GM20000 (cell line): ENCODE measurements around the gene TSN.
"Not testable (repeated sequence)": the region's sequence is repeated elsewhere in the genome, so short reads cannot be mapped to it uniquely, and the experiment has no call there.

Experiments
- DNase-seq: peaks from one replicate; pipeline ENCODE4 v3.0.0; 2012; ENCODE audit warnings: low spot score
- CTCF ChIP-seq: IDR thresholded peaks from 2 replicates; pipeline ENCODE4 v1.5.1; 2012; ENCODE audit warnings: mild to moderate bottlenecking, control low read depth; ENCODE audit errors: extremely low read depth, missing control alignments

The TSN gene

DNA sequence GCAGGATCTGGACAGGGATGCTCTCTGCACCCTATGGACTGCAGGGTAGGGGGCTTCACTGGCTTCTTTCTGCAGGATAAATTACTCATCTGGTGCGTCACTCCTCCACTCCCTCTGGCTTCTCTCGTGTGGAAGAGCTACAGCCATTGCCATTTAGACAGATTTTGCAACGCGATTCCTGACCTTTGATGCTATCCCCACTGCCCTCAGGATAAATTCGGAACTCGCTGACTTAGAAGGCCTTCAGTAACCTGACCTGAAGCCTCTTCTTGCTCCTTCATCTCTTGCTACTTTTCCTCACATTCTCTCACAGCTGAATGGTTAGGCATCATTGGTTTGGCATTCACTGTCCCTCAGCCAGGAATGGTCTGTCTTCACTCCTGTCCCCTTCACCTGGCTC, 24.1 kb upstream of the TSN start:
- no peak for TF ChIP-seq CTCF
- DNase-seq: no peak

GRCh38 chr2:121734544-121734943, 20.9 kb upstream of the TSN start:
- DNase-seq: not testable (repeated sequence)

GRCh38 chr2:121735518-121736074, 19.9 kb upstream of the TSN start:
- no peak for DNase-seq
- TF ChIP-seq CTCF: peak; percentile 7

DNA sequence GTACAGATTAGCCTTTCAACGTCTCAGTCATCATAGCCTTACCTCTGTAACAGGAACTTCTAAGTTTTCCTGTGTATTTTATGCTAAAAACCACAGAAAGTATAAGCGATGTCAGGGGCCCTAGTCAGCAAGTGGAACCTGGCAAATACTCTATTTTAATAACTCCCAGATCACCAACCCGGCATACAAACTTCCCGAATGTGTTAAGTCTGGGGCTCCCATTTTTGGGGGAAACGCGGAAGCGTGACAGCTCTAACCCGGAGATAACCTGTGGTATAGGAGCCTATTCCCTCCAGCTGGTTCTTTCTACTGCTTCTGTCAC, 19.4 kb upstream of the TSN start:
- no peak for TF ChIP-seq CTCF
- no peak for DNase-seq

DNA sequence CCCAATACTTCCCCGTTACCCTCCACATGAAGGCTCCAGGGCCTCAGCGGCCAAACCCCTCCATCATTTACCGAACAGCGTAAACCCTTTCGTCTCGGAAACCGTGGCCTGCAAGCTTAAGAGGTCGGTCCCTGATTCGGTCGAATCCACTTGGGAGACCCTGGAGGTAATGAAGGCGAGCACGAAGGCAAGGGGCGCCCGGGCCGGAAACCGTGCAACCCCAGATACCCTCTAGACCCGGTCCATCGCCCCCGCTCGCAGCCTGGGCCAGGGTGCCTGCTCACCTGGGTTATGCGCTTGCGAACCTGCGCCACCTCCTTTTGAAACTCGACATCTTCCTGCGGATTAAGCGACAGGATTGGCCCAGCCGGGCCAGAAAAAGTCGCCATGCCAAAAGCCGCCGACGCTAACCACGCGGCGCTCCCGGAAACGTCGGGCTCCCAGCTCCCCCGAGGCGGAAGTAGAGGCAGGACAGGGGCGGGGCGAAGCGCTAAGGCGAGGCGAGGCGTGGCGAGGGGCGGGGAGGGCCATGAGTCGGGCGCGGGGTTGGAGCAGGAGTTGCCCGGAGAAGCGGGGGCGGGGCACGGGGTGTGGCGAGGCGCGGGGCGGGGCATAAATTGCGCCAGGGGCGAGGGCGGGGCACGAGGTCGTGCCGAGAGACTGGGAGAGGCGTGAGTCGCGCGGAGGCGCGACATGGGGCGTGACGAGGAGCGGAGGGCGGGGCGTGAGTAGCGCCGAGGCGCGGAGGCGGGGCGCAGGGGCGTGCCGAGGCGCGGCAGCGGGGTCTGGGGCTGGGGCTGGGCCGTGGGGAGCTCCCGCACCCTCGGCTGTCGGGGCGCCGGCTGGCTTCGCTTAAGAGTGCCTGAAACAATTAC, 18.8 kb upstream of the TSN start, which contains the start of gene NIFK:
Gene NIFK (minus strand): TSS at position 414 of the 875 bp plus-strand sequence. CDS start 25 bp downstream, at position 389.
- DNase-seq: peak; percentile 100
- TF ChIP-seq CTCF: no peak

DNA sequence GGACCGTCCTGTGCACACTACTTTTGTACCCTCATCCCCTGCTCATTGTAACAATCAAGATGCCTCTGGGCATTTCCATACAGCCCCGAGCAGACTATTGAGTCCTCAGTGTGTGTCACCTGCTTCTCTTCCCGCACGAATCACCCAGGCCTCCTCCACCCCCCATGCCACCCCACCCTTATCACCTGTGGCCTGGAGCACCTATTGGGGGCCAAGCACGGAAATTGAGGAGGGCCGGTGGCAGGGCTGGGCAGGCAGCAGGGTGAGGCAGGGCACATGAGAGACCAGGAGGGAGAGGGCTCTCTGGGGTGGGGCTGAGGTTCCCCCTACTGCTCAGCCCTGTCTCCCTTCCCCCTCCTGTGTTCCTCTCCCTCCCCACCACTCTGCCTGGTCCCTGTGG, 14.5 kb upstream of the TSN start:
- TF ChIP-seq CTCF: no peak

DNA sequence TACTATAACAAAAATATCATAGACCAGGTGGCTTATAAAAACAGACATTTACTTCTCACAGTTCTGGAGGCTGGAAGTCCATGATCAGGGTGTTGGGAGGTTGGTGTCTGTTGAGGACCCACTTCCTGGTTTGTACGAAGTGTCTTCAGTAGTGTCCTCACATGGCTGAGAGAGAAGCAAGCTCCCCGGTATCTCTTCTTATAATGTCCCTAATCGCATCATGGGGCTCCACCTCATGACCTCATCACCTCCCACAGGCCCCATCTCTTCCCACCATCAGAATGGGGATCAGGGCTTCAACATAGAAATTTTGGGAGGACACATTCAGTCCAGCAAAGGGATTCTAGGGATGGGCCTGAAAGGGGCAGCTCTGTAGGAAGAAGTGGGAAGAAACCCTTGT, 14.0 kb upstream of the TSN start:
- no peak for DNase-seq
- TF ChIP-seq CTCF: no peak

More for the DNA sequence above, 14.5 kb upstream of the TSN start:
- no peak for DNase-seq

DNA sequence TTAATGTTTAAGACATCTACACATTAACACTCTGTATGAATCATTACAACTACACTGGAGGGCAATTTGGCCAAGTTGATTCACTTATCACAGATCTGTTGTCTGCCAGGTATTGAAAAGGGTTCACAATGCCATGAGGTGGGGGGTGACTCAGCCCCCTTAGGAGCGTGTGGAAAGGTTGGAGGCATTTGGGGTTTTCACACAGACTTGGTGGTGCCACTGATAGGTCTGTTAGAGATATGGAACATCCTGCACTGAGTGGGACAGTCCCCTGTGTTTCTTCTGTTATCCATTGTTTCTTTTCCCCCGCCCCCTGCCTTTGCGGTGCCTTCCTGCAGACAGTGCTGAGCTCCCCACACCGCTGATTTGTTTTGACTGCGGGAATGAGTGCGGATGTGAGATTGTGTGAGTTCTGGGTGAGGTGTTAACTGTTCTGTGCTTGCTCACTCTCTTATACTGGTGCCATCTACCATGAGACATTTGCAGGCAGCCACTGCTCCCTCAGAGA, 9.3 kb upstream of the TSN start:
- DNase-seq: no peak
- TF ChIP-seq CTCF: no peak
